Measurements from ENCODE around the gene IQGAP2.

DNA sequence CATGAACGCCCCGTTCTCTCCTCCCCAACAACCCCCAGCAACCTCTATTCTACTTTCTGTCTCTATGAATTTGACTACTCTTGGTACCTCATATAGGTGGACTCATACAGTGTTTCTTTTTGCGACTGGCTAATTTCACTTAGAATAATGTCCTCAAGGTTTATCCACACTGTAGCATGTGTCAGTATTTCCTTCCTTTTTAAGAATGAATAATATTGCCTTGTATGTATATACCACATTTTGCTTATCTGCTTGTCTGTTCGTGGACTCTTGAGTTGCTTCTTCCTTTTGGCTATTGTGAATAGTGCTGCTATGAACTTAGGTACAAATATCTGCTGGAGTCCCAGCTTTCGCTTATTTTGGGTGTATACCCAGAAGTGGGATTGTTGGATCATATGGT is 42.7 kb downstream of the IQGAP2 start:
- TF ChIP-seq, protein P1, sequence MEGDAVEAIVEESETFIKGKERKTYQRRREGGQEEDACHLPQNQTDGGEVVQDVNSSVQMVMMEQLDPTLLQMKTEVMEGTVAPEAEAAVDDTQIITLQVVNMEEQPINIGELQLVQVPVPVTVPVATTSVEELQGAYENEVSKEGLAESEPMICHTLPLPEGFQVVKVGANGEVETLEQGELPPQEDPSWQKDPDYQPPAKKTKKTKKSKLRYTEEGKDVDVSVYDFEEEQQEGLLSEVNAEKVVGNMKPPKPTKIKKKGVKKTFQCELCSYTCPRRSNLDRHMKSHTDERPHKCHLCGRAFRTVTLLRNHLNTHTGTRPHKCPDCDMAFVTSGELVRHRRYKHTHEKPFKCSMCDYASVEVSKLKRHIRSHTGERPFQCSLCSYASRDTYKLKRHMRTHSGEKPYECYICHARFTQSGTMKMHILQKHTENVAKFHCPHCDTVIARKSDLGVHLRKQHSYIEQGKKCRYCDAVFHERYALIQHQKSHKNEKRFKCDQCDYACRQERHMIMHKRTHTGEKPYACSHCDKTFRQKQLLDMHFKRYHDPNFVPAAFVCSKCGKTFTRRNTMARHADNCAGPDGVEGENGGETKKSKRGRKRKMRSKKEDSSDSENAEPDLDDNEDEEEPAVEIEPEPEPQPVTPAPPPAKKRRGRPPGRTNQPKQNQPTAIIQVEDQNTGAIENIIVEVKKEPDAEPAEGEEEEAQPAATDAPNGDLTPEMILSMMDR (IDR thresholded peaks at IDR 0.05; ENCODE audit: insufficient read depth, low read length, poor library complexity, severe bottlenecking), result no peak
- no peak for TF ChIP-seq EZH2phosphoT487 (conservative IDR thresholded peaks at IDR 0.05; ENCODE audit: low read length)

All from SU-DHL-6 (cell line).